AG04449 (cell line): ENCODE measurements around the gene ZNF514.
"Not testable (repeated sequence)": the region's sequence is repeated elsewhere in the genome, so short reads cannot be mapped to it uniquely, and the experiment has no call there.

Experiments
- CTCF ChIA-PET: fragments of 350-600 bp; formaldehyde crosslinking; extraction: SDS; loops from one replicate; lab custom pipeline; 2021; ENCODE audit warnings: antibody characterized with exemption; lab: Yijun Ruan, JAX
- POLR2A ChIA-PET: fragments of 400-600, 350-600 bp; formaldehyde crosslinking; extraction: SDS; loops from one replicate; lab custom pipeline; 2020; ENCODE audit warnings: antibody characterized with exemption, inconsistent platforms; lab: Yijun Ruan, JAX
- DNase-seq: peaks from one replicate; pipeline ENCODE4 v3.0.0-alpha.2; 2010; ENCODE audit warnings: low read depth, low spot score
- H3K4me3 ChIP-seq: 2 replicates; pipeline ENCODE4 v1.5.1; 2011; ENCODE audit warnings: low read depth, mild to moderate bottlenecking, control low read depth, low read length
- TF ChIP-seq, protein P1 (sequence below): IDR thresholded peaks from one replicate; pipeline ENCODE4 v1.5.1; 2011; ENCODE audit warnings: mild to moderate bottlenecking, moderate library complexity, low read length, control low read depth, inconsistent platforms; ENCODE audit not compliant: insufficient read depth; ENCODE audit errors: missing control alignments

Gene ZNF514

DNA sequence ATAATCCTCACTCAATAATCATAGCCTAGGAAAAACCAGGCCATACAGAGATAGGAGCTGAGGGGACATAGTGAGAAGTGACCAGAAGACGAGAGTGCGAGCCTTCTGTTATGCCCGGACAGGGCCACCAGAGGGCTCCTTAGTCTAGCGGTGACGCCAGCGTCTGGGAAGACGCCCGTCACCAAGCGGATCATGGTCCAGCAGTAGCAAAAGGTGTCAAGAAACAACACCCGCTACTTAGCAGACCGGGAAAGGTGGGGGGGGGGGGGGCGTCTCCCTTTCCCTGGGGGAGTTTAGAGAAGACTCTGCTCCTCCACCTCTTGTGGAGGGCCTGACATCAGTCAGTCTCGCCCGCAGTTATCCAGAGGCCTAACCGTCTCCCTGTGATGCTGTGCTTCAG lies 33.3 kb upstream of the ZNF514 start:
- CTCF ChIA-PET = interaction anchor here (0.9 to 1.0 kb wide), 2 partner anchors 10 to 153 kb away, joined by 3 to 4 read pairs; no protein-coding TSS in a partner anchor
- DNase-seq = not testable (repeated sequence)

DNA sequence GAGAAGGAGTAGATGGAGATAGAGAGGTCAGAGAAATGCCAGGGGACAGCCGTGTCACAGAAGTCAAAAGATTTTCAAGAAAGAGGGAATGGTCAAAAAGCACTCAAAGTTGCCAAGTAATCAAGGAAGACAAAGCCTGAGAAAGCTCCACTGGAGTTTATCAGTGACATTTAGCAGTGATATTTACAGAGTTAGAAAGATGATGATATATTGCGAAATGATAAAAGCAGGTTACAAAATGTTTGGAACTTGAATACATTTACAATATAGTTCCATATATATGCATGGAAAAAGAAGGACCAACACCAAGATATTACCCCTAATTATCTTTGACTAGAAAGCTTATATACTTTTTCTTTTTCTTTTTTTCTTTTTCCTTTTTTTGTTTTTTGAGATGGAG lies 26.3 kb upstream of the ZNF514 start:
- TF ChIP-seq, protein P1, sequence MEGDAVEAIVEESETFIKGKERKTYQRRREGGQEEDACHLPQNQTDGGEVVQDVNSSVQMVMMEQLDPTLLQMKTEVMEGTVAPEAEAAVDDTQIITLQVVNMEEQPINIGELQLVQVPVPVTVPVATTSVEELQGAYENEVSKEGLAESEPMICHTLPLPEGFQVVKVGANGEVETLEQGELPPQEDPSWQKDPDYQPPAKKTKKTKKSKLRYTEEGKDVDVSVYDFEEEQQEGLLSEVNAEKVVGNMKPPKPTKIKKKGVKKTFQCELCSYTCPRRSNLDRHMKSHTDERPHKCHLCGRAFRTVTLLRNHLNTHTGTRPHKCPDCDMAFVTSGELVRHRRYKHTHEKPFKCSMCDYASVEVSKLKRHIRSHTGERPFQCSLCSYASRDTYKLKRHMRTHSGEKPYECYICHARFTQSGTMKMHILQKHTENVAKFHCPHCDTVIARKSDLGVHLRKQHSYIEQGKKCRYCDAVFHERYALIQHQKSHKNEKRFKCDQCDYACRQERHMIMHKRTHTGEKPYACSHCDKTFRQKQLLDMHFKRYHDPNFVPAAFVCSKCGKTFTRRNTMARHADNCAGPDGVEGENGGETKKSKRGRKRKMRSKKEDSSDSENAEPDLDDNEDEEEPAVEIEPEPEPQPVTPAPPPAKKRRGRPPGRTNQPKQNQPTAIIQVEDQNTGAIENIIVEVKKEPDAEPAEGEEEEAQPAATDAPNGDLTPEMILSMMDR = no peak
- ChIA-PET POLR2A (no interaction called here), CTCF (interaction anchor here (1.4 to 1.9 kb wide), 2 partner anchors 11 to 13 kb away, joined by 4 read pairs; no protein-coding TSS in a partner anchor)
- DNase-seq = no peak
- no peak overlapping the region for H3K4me3 ChIP-seq

More for the DNA sequence above, 33.3 kb upstream of the ZNF514 start:
- TF ChIP-seq, protein P1 = peak; percentile 58
- H3K4me3 ChIP-seq, POLR2A ChIA-PET: not testable (repeated sequence)

GRCh38 chr2:95185197-95185596 lies 25.5 kb upstream of the ZNF514 start:
- H3K4me3 ChIP-seq = no peak overlapping the region
- DNase-seq = no peak
- ChIA-PET CTCF (interaction anchor here (1.4 to 1.9 kb wide), 2 partner anchors 12 kb away, joined by 4 read pairs; no protein-coding TSS in a partner anchor), POLR2A (no interaction called here)
- TF ChIP-seq, protein P1 = no peak

GRCh38 chr2:95181774-95182173 lies 22.1 kb upstream of the ZNF514 start:
- CTCF ChIA-PET = no interaction called here
- POLR2A ChIA-PET = no interaction called here
- TF ChIP-seq, protein P1 = no peak
- H3K4me3 ChIP-seq = no peak overlapping the region
- no peak for DNase-seq

- POLR2A ChIA-PET = no interaction called here
- no peak overlapping the region for H3K4me3 ChIP-seq
- CTCF ChIA-PET = no interaction called here
- TF ChIP-seq, protein P1 = no peak
- DNase-seq = no peak
Measured at GRCh38 chr2:95179451-95179850, 19.8 kb upstream of the ZNF514 start.

DNA sequence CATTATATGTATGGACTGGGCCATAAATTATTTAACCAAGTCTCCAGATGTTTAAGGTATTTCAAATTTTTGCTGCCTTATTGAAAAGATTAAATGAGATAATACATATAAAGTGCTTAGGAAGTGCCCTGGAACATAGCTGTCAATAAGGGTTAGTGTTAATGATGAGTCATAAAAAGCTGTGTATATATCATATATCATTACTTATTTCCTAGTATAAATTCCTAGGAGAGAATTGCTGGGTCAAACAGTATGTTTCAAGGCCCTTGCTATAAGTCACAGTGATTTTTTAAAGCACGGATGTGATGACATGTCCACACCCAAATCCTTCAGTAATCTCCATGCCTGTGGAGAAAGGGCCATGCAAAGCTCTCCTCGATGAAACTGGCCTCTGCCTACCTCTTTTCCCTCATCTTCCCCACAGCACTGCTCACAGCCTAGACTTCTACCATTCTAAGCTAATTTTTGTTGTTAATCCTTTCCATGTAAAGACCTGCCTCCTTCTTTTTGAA lies 14.4 kb upstream of the ZNF514 start:
- CTCF ChIA-PET = interaction anchor here (0.6 to 0.9 kb wide), 2 partner anchors 15 to 169 kb away, joined by 3 read pairs; partner anchors contain the start of gene ZNF514
- TF ChIP-seq, protein P1 = no peak
- POLR2A ChIA-PET = no interaction called here
- no peak for DNase-seq
- no peak overlapping the region for H3K4me3 ChIP-seq
